SKM-1 treated with dmso at 0.1 percent for 144 hours (cell line): ENCODE measurements around the gene TIMM44.

Source experiments
- DNase-seq: peaks from one replicate; lab custom pipeline; 2025; ENCODE audit not compliant: unreplicated experiment; lab: John Stamatoyannopoulos, UW

Gene TIMM44

DNA sequence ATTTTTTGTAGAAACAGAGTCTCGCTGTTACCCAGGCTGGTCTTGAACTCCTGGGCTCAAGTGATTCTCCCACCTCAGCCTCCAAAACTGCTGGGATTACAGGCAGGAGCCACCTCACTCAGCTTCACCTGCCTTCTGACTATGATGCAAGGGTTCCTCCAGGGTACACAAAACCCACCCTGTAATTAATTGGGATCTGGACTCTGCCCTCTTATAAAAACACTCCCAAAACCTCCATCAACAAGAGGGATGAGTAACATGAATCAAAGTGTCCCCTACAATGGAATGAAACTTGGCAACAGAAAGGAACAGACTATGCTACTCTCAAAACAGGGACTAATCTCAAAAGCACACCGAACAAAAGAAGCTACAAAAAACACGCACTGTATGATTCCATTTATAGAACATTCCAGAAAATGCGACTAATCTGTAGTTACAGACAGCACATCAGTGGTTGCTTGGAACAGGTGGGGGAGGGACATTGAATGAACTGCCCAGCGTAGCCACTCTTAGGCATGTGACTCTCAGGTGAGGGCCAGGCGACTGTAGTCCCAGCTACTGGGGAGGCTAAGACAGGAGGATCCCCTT is 66.1 kb downstream of the TIMM44 start:
- no peak for DNase-seq
